ENCODE results near the gene IRX6. TPM values are rescaled to one million over a fixed set of nuclear protein-coding genes. Genes with fewer than 3 reads are reported as not detected.

IRX6 gene
- total and polyA plus RNA-seq, 2 of the 13 experiments (the other 11 are each of a cell fraction or from before 2014, with no cell fraction given): not detected

GRCh38 chr16:55370762-55371482 lies 46.9 kb downstream of the IRX6 start:
- Histone ChIP-seq H3K4me3 (replicated peaks in 1 of 3; ENCODE audit: insufficient read depth in 1 of 3, low read depth in 2 of 3, low read length in 3 of 3) (no peak overlapping the region), H2AFZ (ENCODE audit: low read length) (no peak overlapping the region), H3K9ac (ENCODE audit: insufficient read depth, low read depth, low read length) (no peak overlapping the region), H3K36me3 (replicated peaks in 1 of 2; ENCODE audit: control insufficient read depth in 1 of 2, insufficient read depth in 2 of 2, low read length in 2 of 2) (no peaks in the 10 kb centered on the region), H3K27me3 (ENCODE audit: control insufficient read depth in 1 of 2, insufficient read depth in 2 of 2, low read length in 2 of 2) (peaks cover 0 to 55% of the 10 kb centered on the region in 2 experiments; a peak in 3 of 5 replicates), H3K4me1 (ENCODE audit: insufficient read depth, low read length) (no peaks in the 10 kb centered on the region), H3K4me2 (ENCODE audit: low read depth, low read length) (no peak overlapping the region), H3K9me3 (ENCODE audit: low read length) (no peaks in the 10 kb centered on the region), H3K27ac (ENCODE audit: extremely low read length, insufficient read depth, low read length) (no peak overlapping the region), H4K20me1 (ENCODE audit: insufficient read depth, low read length) (no peaks in the 10 kb centered on the region), H3K79me2 (ENCODE audit: insufficient read depth, low read length) (no peaks in the 10 kb centered on the region)
- peak; percentile 7 for DNase-seq (ENCODE audit: low spot score)
- ChIA-PET POLR2A (no interaction called here), CTCF (ENCODE audit: low intra/inter-chr PET ratio, low total read pairs) (no interaction called here)
- 19% methylated on average over 20 of the region's 26 CpGs for WGBS (ENCODE audit: low lambda C conversion rate)
- BruUV-seq (replicated peaks): no TSS peak
- peak; percentile 86 for ATAC-seq
- FAIRE-seq: no peak
- intact Hi-C loops (cut with micrococcal nuclease; ENCODE audit: unreplicated experiment) (no loop called here), in situ Hi-C loops (cut with HindIII; ENCODE audit: extremely low pct_ligation_motif_present, low pct_unique_long_range_greater_than_20kb) (no loop called here)
- TF ChIP-seq ZBED4 (CRISPR knock-in tag; IDR thresholded peaks at IDR 0.05; ENCODE audit: borderline replicate concordance) (no peak), MTF2 (CRISPR knock-in tag; IDR thresholded peaks at IDR 0.05; ENCODE audit: borderline replicate concordance) (0 out of 2 replicates have a peak, but pooled peaks have one; percentile 87), ZNF552 (CRISPR knock-in tag; IDR thresholded peaks at IDR 0.05; ENCODE audit: borderline replicate concordance) (no peak), ZFY (CRISPR knock-in tag; IDR thresholded peaks at IDR 0.05) (no peak), ARNT (IDR thresholded peaks at IDR 0.05) (no peak), RAD21 (CRISPR knock-in tag; IDR thresholded peaks at IDR 0.05) (0 out of 2 replicates have a peak, but pooled peaks have one; percentile 36), ZFP37 (CRISPR knock-in tag; IDR thresholded peaks at IDR 0.05; ENCODE audit: borderline replicate concordance) (no peak), AHR (CRISPR knock-in tag; IDR thresholded peaks at IDR 0.05) (no peak), MXD4 (CRISPR knock-in tag; IDR thresholded peaks at IDR 0.05) (no peak), ZNF496 (CRISPR knock-in tag; IDR thresholded peaks at IDR 0.05; ENCODE audit: insufficient replicate concordance) (no peak), ZC3H4 (CRISPR knock-in tag; IDR thresholded peaks at IDR 0.05; ENCODE audit: borderline replicate concordance) (no peak), ZNF672 (CRISPR knock-in tag; IDR thresholded peaks at IDR 0.05) (no peak), EP300 (IDR thresholded peaks at IDR 0.05; ENCODE audit: low read depth in 2 of 2, low read length in 2 of 2) (no peak), EP300 (CRISPR knock-in tag; IDR thresholded peaks at IDR 0.05; ENCODE audit: borderline replicate concordance) (no peak), STAG1 (CRISPR knock-in tag; IDR thresholded peaks at IDR 0.05) (peak; percentile 72), ZNF891 (CRISPR knock-in tag; IDR thresholded peaks at IDR 0.05) (no peak)
- TF ChIP-seq, protein P1, sequence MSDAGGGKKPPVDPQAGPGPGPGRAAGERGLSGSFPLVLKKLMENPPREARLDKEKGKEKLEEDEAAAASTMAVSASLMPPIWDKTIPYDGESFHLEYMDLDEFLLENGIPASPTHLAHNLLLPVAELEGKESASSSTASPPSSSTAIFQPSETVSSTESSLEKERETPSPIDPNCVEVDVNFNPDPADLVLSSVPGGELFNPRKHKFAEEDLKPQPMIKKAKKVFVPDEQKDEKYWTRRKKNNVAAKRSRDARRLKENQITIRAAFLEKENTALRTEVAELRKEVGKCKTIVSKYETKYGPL (CRISPR knock-in tag; IDR thresholded peaks at IDR 0.05): no peak
- TF ChIP-seq, protein P2, sequence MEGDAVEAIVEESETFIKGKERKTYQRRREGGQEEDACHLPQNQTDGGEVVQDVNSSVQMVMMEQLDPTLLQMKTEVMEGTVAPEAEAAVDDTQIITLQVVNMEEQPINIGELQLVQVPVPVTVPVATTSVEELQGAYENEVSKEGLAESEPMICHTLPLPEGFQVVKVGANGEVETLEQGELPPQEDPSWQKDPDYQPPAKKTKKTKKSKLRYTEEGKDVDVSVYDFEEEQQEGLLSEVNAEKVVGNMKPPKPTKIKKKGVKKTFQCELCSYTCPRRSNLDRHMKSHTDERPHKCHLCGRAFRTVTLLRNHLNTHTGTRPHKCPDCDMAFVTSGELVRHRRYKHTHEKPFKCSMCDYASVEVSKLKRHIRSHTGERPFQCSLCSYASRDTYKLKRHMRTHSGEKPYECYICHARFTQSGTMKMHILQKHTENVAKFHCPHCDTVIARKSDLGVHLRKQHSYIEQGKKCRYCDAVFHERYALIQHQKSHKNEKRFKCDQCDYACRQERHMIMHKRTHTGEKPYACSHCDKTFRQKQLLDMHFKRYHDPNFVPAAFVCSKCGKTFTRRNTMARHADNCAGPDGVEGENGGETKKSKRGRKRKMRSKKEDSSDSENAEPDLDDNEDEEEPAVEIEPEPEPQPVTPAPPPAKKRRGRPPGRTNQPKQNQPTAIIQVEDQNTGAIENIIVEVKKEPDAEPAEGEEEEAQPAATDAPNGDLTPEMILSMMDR (CRISPR knock-in tag; IDR thresholded peaks at IDR 0.05): peak; percentile 77
- TF ChIP-seq, protein P3, sequence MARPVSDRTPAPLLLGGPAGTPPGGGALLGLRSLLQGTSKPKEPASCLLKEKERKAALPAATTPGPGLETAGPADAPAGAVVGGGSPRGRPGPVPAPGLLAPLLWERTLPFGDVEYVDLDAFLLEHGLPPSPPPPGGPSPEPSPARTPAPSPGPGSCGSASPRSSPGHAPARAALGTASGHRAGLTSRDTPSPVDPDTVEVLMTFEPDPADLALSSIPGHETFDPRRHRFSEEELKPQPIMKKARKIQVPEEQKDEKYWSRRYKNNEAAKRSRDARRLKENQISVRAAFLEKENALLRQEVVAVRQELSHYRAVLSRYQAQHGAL (CRISPR knock-in tag; IDR thresholded peaks at IDR 0.05; ENCODE audit: not compliant biosample characterization): no peak

Data from HepG2 (cell line).